Measurements from ENCODE around the gene CD248.

The CD248 gene

GRCh38 chr11:66294626-66295620, 21.9 kb downstream of the CD248 start:
- H3K9ac ChIP-seq (ENCODE audit: low read depth, low read length) = no peak overlapping the region
- no peaks in the 10 kb centered on the region for H3K36me3 ChIP-seq (ENCODE audit: insufficient read depth, low read length)
- no peaks in the 10 kb centered on the region for H3K9me3 ChIP-seq (ENCODE audit: control insufficient read depth, insufficient read depth, low read length)
- H3K4me1 ChIP-seq (ENCODE audit: insufficient read depth, low read length) = peaks cover 11% of the 10 kb centered on the region; the same call in 1 of the 2 replicates

GRCh38 chr11:66293777-66294625, 22.8 kb downstream of the CD248 start:
- no peak overlapping the region for H3K9ac ChIP-seq (ENCODE audit: low read depth, low read length)
- H3K36me3 ChIP-seq (ENCODE audit: insufficient read depth, low read length) = no peaks in the 10 kb centered on the region
- peaks cover 11% of the 10 kb centered on the region; the same call in 1 of the 2 replicates for H3K4me1 ChIP-seq (ENCODE audit: insufficient read depth, low read length)
- H3K9me3 ChIP-seq (ENCODE audit: control insufficient read depth, insufficient read depth, low read length) = no peaks in the 10 kb centered on the region

GRCh38 chr11:66293352-66293751, 23.5 kb downstream of the CD248 start:
- Histone ChIP-seq H3K9me3 (ENCODE audit: control insufficient read depth, insufficient read depth, low read length) (no peaks in the 10 kb centered on the region), H3K9ac (ENCODE audit: low read depth, low read length) (no peak overlapping the region), H3K4me1 (ENCODE audit: insufficient read depth, low read length) (peaks cover 11% of the 10 kb centered on the region; the same call in 1 of the 2 replicates), H3K36me3 (ENCODE audit: insufficient read depth, low read length) (no peaks in the 10 kb centered on the region)

GRCh38 chr11:66292543-66293332, 24.1 kb downstream of the CD248 start:
- Histone ChIP-seq H3K9me3 (ENCODE audit: control insufficient read depth, insufficient read depth, low read length) (no peaks in the 10 kb centered on the region), H3K36me3 (ENCODE audit: insufficient read depth, low read length) (no peaks in the 10 kb centered on the region), H3K9ac (ENCODE audit: low read depth, low read length) (peak overlapping the region; percentile 50; the same call in 1 of the 2 replicates), H3K4me1 (ENCODE audit: insufficient read depth, low read length) (peaks cover 11% of the 10 kb centered on the region; the same call in 1 of the 2 replicates)

GRCh38 chr11:66291706-66292542, 24.9 kb downstream of the CD248 start, which contains the start of gene TMEM151A:
Gene TMEM151A, plus strand, starts transcription at chr11:66291894. Its CDS starts 120 bp downstream, at chr11:66292014.
- Histone ChIP-seq H3K4me1 (ENCODE audit: insufficient read depth, low read length) (peaks cover 6% of the 10 kb centered on the region; the same call in 1 of the 2 replicates), H3K9ac (ENCODE audit: low read depth, low read length) (peak within 1 kb of the TSS; percentile 50; the same call in 1 of the 2 replicates), H3K36me3 (ENCODE audit: insufficient read depth, low read length) (no peaks in the 10 kb centered on the region), H3K9me3 (ENCODE audit: control insufficient read depth, insufficient read depth, low read length) (no peaks in the 10 kb centered on the region)

GRCh38 chr11:66291303-66291705, 25.5 kb downstream of the CD248 start:
- Histone ChIP-seq H3K9ac (ENCODE audit: low read depth, low read length) (peak overlapping the region; percentile 50; the same call in 1 of the 2 replicates), H3K36me3 (ENCODE audit: insufficient read depth, low read length) (no peaks in the 10 kb centered on the region), H3K4me1 (ENCODE audit: insufficient read depth, low read length) (peaks cover 6% of the 10 kb centered on the region; the same call in 1 of the 2 replicates), H3K9me3 (ENCODE audit: control insufficient read depth, insufficient read depth, low read length) (no peaks in the 10 kb centered on the region)

GRCh38 chr11:66290330-66290621, 26.6 kb downstream of the CD248 start:
- H3K4me1 ChIP-seq (ENCODE audit: insufficient read depth, low read length) = peaks cover 6% of the 10 kb centered on the region; the same call in 1 of the 2 replicates
- H3K36me3 ChIP-seq (ENCODE audit: insufficient read depth, low read length) = no peaks in the 10 kb centered on the region
- H3K9me3 ChIP-seq (ENCODE audit: control insufficient read depth, insufficient read depth, low read length) = no peaks in the 10 kb centered on the region
- H3K9ac ChIP-seq (ENCODE audit: low read depth, low read length) = no peak overlapping the region

- H3K4me1 ChIP-seq (ENCODE audit: insufficient read depth, low read length) = peaks cover 6% of the 10 kb centered on the region; the same call in 1 of the 2 replicates
- H3K9ac ChIP-seq (ENCODE audit: low read depth, low read length) = peak overlapping the region; percentile 81
These were observed 27.1 kb downstream of the CD248 start for GRCh38 chr11:66289548-66290329.

GRCh38 chr11:66288671-66289547, 27.9 kb downstream of the CD248 start, which contains the start of gene YIF1A:
Gene YIF1A, minus strand, starts transcription at chr11:66289143. Its CDS starts 158 bp downstream, at chr11:66288985.
- Histone ChIP-seq H3K9ac (ENCODE audit: low read depth, low read length) (peak within 1 kb of the TSS; percentile 81), H3K9me3 (ENCODE audit: control insufficient read depth, insufficient read depth, low read length) (no peaks in the 10 kb centered on the region), H3K4me1 (ENCODE audit: insufficient read depth, low read length) (peaks cover 6% of the 10 kb centered on the region; the same call in 1 of the 2 replicates)

More at GRCh38 chr11:66289548-66290329, 27.1 kb downstream of the CD248 start:
- Histone ChIP-seq H3K36me3 (ENCODE audit: insufficient read depth, low read length) (no peaks in the 10 kb centered on the region), H3K9me3 (ENCODE audit: control insufficient read depth, insufficient read depth, low read length) (no peaks in the 10 kb centered on the region)

GRCh38 chr11:66287889-66288670, 28.8 kb downstream of the CD248 start:
- H3K4me1 ChIP-seq (ENCODE audit: insufficient read depth, low read length) = peaks cover 6% of the 10 kb centered on the region; the same call in 1 of the 2 replicates
- H3K9me3 ChIP-seq (ENCODE audit: control insufficient read depth, insufficient read depth, low read length) = no peaks in the 10 kb centered on the region
- H3K36me3 ChIP-seq (ENCODE audit: insufficient read depth, low read length) = no peaks in the 10 kb centered on the region; the same call in 1 of the 2 replicates
- H3K9ac ChIP-seq (ENCODE audit: low read depth, low read length) = peak overlapping the region; percentile 81

More at GRCh38 chr11:66288671-66289547, 27.9 kb downstream of the CD248 start, which contains the start of gene YIF1A:
- H3K36me3 ChIP-seq (ENCODE audit: insufficient read depth, low read length) = no peaks in the 10 kb centered on the region; the same call in 1 of the 2 replicates
